WTC11 (cell line): ENCODE measurements around the gene CD6. TPM values are rescaled to one million over a fixed set of nuclear protein-coding genes. Genes with fewer than 3 reads are reported as not detected.

ENCODE experiments used
- ATAC-seq: fragments of 200-7000 bp; cut with Tn5 transposase; 2 replicates; pipeline ENCODE4 v1.10.0; 2021; ENCODE audit warnings: mild to moderate bottlenecking, moderate library complexity
- CTCF ChIA-PET: fragments of 300-600 bp; sonication (Branson Sonifier 250); formaldehyde crosslinking; loops from one replicate; lab custom pipeline; 2021; ENCODE audit warnings: antibody characterized with exemption; lab: Charles Lee
- POLR2A ChIA-PET: fragments of 350-600 bp; sonication (Branson Sonifier 250); formaldehyde crosslinking; loops from one replicate; lab custom pipeline; 2021; ENCODE audit warnings: antibody characterized with exemption; lab: Charles Lee
- DNase-seq: peaks from one replicate; pipeline ENCODE4 v3.0.0; 2021; ENCODE audit warnings: low spot score
- H3K27ac Mint-ChIP-seq: 2 replicates; pipeline ENCODE4 v1.8.0; 2021; ENCODE audit warnings: mixed read lengths
- H3K27me3 Mint-ChIP-seq: 2 replicates; pipeline ENCODE4 v1.8.0; 2021; ENCODE audit warnings: low read depth, mild to moderate bottlenecking, moderate library complexity, mixed read lengths
- H3K36me3 Mint-ChIP-seq: 2 replicates; pipeline ENCODE4 v1.8.0; 2021; ENCODE audit warnings: mixed read lengths
- H3K4me1 Mint-ChIP-seq: 2 replicates; pipeline ENCODE4 v1.8.0; 2022; ENCODE audit warnings: mixed read lengths
- H3K4me3 Mint-ChIP-seq: 2 replicates; pipeline ENCODE4 v1.8.0; 2021; ENCODE audit warnings: mild to moderate bottlenecking, moderate library complexity, mixed read lengths
- H3K9me3 Mint-ChIP-seq: 2 replicates; pipeline ENCODE4 v1.8.0; 2021; ENCODE audit warnings: mixed read lengths
- CBFB ChIP-seq: sonication (generic); formaldehyde crosslinking; IDR thresholded peaks from 2 replicates; pipeline ENCODE4 v1.8.1; 2022; ENCODE audit warnings: mild to moderate bottlenecking, low read depth, missing genetic modification reagents
- FOXP1 ChIP-seq: sonication (generic); formaldehyde crosslinking; IDR thresholded peaks from 2 replicates; pipeline ENCODE4 v1.8.0; 2022; ENCODE audit warnings: missing genetic modification reagents, mild to moderate bottlenecking, moderate library complexity, borderline replicate concordance
- GRHL2 ChIP-seq: fragments of 250-450 bp; sonication (Bioruptor Pico); IDR thresholded peaks from 2 replicates; pipeline ENCODE4 v1.8.0; 2022; ENCODE audit warnings: mild to moderate bottlenecking, moderate library complexity; ENCODE audit not compliant: insufficient replicate concordance, severe bottlenecking
- MXD4 ChIP-seq: fragments of 250-450 bp; sonication (Bioruptor Pico); IDR thresholded peaks from 2 replicates; pipeline ENCODE4 v1.8.0; 2021; ENCODE audit warnings: mild to moderate bottlenecking, moderate library complexity, borderline replicate concordance
- NR2C2 ChIP-seq: sonication (generic); formaldehyde crosslinking; IDR thresholded peaks from 2 replicates; pipeline ENCODE4 v1.8.0; 2022; ENCODE audit warnings: mild to moderate bottlenecking, missing genetic modification reagents
- OVOL2 ChIP-seq: fragments of 250-450 bp; sonication (Bioruptor Pico); IDR thresholded peaks from 2 replicates; pipeline ENCODE4 v1.9.0; 2021; ENCODE audit warnings: mild to moderate bottlenecking, borderline replicate concordance
- SMAD3 ChIP-seq: sonication (generic); formaldehyde crosslinking; IDR thresholded peaks from 2 replicates; pipeline ENCODE4 v1.8.0; 2022; ENCODE audit warnings: missing genetic modification reagents, mild to moderate bottlenecking, borderline replicate concordance
- SP1 ChIP-seq: sonication (generic); formaldehyde crosslinking; conservative IDR thresholded peaks from 2 replicates; pipeline ENCODE4 v1.8.1; 2022; ENCODE audit warnings: missing genetic modification reagents
- TP53 ChIP-seq: sonication (generic); formaldehyde crosslinking; IDR thresholded peaks from 2 replicates; pipeline ENCODE4 v1.8.1; 2023; ENCODE audit warnings: mild to moderate bottlenecking, missing genetic modification reagents
- ZNF232 ChIP-seq: sonication (generic); formaldehyde crosslinking; IDR thresholded peaks from 2 replicates; pipeline ENCODE4 v1.8.0; 2022; ENCODE audit warnings: mild to moderate bottlenecking, missing genetic modification reagents
- ZNF396 ChIP-seq: fragments of 250-450 bp; sonication (Bioruptor Pico); IDR thresholded peaks from 2 replicates; pipeline ENCODE4 v1.8.0; 2021; ENCODE audit warnings: mild to moderate bottlenecking, moderate library complexity, borderline replicate concordance
- total RNA-seq: library from RNA; stranded (reverse); gene quantifications from 3 replicates; pipeline ENCODE4 v1.2.3, GENCODE V29; 2021
- TF ChIP-seq, protein P1 (sequence below): sonication (generic); formaldehyde crosslinking; IDR thresholded peaks from 2 replicates; pipeline ENCODE4 v1.8.1; 2022; ENCODE audit warnings: mild to moderate bottlenecking, missing genetic modification reagents, moderate library complexity, borderline replicate concordance
- TF ChIP-seq, protein P2 (sequence below): fragments of 250-450 bp; sonication (Bioruptor Pico); IDR thresholded peaks from 2 replicates; pipeline ENCODE4 v1.9.0; 2021; ENCODE audit warnings: mild to moderate bottlenecking
- TF ChIP-seq, protein P3 (sequence below): fragments of 200-600 bp; IDR thresholded peaks from 2 replicates; pipeline ENCODE4 v1.8.0; 2022; ENCODE audit warnings: antibody characterized with exemption
- TF ChIP-seq, protein P4 (sequence below): sonication (generic); formaldehyde crosslinking; IDR thresholded peaks from 2 replicates; pipeline ENCODE4 v1.8.1; 2022; ENCODE audit warnings: mild to moderate bottlenecking, moderate library complexity, missing genetic modification reagents

CD6 gene
- total RNA-seq, 1 experiment from 2014 or later: 1.0 TPM

DNA sequence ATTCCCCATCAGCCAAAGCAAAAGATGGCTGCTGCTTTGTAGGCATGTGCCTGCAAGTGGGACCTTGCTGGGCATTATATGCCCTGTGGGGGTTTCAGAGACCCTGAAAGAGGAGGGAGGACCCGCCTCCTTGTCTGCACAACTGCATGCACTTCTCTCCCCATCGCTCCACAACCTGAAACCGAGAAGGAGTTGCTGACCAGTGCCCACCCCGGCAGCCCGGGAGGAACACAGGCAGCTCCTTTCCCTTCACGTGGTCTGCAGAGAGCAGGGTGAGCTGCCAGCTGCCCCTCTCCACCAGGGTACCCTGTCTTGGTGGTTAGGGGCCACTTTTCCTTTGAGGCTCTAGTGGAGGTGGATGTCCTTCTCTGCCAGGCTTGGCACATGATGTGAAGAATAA, 48.6 kb upstream of the CD6 start (continued):
- TF ChIP-seq OVOL2 (CRISPR knock-in tag) (no peak), MXD4 (CRISPR knock-in tag) (no peak), SP1 (CRISPR knock-in tag) (no peak), SMAD3 (CRISPR knock-in tag) (no peak)

DNA sequence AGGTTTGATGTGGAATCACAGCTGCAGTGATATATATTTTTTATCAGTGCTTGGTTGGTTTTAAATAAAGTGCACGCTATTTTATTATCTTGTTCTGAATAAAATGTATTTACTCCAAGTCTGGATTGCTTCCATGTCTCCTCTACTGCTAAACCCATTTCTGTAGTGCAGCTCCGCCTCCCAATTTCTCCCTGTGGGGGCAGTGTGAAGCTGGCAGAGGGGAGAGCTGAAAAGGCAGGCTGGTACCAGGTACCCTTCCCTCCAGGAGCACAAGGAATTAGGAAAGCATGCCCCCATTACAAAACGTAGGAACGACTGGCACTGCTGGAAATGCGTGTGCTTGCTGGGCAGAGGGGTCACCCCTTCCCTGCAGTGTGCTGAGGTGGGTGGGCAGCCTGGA, 48.2 kb upstream of the CD6 start:
- POLR2A ChIA-PET: interaction anchor here (0.9 to 1.2 kb wide), 3 partner anchors 8 to 16 kb away, joined by 3 to 11 read pairs (median 8); partner anchors contain the start of gene TMEM109
- TF ChIP-seq, protein P1, sequence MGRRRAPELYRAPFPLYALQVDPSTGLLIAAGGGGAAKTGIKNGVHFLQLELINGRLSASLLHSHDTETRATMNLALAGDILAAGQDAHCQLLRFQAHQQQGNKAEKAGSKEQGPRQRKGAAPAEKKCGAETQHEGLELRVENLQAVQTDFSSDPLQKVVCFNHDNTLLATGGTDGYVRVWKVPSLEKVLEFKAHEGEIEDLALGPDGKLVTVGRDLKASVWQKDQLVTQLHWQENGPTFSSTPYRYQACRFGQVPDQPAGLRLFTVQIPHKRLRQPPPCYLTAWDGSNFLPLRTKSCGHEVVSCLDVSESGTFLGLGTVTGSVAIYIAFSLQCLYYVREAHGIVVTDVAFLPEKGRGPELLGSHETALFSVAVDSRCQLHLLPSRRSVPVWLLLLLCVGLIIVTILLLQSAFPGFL: no peak
- TF ChIP-seq GRHL2 (no peak), TP53 (no peak), SMAD3 (CRISPR knock-in tag) (no peak), ZNF232 (no peak), NR2C2 (CRISPR knock-in tag) (no peak), ZNF396 (CRISPR knock-in tag) (no peak), CBFB (CRISPR knock-in tag) (no peak)
- TF ChIP-seq, protein P2, sequence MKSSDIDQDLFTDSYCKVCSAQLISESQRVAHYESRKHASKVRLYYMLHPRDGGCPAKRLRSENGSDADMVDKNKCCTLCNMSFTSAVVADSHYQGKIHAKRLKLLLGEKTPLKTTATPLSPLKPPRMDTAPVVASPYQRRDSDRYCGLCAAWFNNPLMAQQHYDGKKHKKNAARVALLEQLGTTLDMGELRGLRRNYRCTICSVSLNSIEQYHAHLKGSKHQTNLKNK (CRISPR knock-in tag): no peak
- TF ChIP-seq, protein P3, sequence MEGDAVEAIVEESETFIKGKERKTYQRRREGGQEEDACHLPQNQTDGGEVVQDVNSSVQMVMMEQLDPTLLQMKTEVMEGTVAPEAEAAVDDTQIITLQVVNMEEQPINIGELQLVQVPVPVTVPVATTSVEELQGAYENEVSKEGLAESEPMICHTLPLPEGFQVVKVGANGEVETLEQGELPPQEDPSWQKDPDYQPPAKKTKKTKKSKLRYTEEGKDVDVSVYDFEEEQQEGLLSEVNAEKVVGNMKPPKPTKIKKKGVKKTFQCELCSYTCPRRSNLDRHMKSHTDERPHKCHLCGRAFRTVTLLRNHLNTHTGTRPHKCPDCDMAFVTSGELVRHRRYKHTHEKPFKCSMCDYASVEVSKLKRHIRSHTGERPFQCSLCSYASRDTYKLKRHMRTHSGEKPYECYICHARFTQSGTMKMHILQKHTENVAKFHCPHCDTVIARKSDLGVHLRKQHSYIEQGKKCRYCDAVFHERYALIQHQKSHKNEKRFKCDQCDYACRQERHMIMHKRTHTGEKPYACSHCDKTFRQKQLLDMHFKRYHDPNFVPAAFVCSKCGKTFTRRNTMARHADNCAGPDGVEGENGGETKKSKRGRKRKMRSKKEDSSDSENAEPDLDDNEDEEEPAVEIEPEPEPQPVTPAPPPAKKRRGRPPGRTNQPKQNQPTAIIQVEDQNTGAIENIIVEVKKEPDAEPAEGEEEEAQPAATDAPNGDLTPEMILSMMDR: no peak
- Mint-ChIP-seq H3K27ac (no peak overlapping the region), H3K9me3 (no peaks in the 10 kb centered on the region), H3K36me3 (peaks cover 16% of the 10 kb centered on the region), H3K4me1 (peaks cover 20% of the 10 kb centered on the region), H3K27me3 (no peaks in the 10 kb centered on the region; the same call in 1 of the 2 replicates), H3K4me3 (peak overlapping the region; percentile 29; the same call in 1 of the 2 replicates)
- no peak for ATAC-seq
- CTCF ChIA-PET: interaction anchor here (0.7 to 1.8 kb wide), 6 partner anchors 8 to 892 kb away, joined by 3 to 7 read pairs (median 3); partner anchors contain the start of gene SLC15A3
- DNase-seq: no peak

DNA sequence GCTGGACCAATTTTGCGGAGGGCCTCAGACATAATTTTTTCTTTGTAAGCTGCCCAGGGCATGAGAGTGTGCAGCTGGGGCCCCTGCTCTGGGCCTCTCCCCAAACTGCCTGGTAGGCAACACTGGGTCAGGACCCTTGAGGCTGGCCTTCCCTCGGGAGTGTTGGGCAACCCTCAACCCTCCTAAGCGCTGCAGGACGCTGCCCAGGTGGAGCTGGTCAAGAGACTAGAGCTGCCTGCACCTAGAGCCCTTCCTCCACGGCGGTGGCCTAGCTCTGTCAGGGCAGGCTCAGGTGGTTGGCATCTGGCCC, 47.7 kb upstream of the CD6 start:
- no peaks in the 10 kb centered on the region; the same call in 1 of the 2 replicates for H3K27me3 Mint-ChIP-seq
- H3K4me1 Mint-ChIP-seq: peaks cover 20% of the 10 kb centered on the region
- peak overlapping the region; percentile 65 for H3K4me3 Mint-ChIP-seq
- CTCF ChIA-PET: interaction anchor here (0.6 to 1.8 kb wide), 8 partner anchors 9 to 891 kb away, joined by 3 to 7 read pairs (median 3); partner anchors contain the start of genes SLC15A3 and TMEM109
- DNase-seq (no peak), ATAC-seq (peak; percentile 56)
- no peak overlapping the region for H3K27ac Mint-ChIP-seq
- H3K9me3 Mint-ChIP-seq: no peaks in the 10 kb centered on the region
- H3K36me3 Mint-ChIP-seq: peaks cover 16% of the 10 kb centered on the region
- POLR2A ChIA-PET: interaction anchor here (0.9 to 1.2 kb wide), 3 partner anchors 8 to 16 kb away, joined by 3 to 11 read pairs (median 8); partner anchors contain the start of gene TMEM109
- 0 out of 2 replicates have a peak, but pooled peaks have one; percentile 11 for TF ChIP-seq FOXP1 (CRISPR knock-in tag)
- TF ChIP-seq, protein P4, sequence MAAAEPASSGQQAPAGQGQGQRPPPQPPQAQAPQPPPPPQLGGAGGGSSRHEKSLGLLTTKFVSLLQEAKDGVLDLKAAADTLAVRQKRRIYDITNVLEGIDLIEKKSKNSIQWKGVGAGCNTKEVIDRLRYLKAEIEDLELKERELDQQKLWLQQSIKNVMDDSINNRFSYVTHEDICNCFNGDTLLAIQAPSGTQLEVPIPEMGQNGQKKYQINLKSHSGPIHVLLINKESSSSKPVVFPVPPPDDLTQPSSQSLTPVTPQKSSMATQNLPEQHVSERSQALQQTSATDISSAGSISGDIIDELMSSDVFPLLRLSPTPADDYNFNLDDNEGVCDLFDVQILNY (CRISPR knock-in tag): no peak
